Skeletal muscle cell (primary cell): ENCODE data around the gene NAT9.
A peak's percentile ranks its signal among the peaks of the same experiment; 100 is the strongest.

Experiments used
- DNase-seq: peaks from one replicate; pipeline ENCODE4 v3.0.0-alpha.2; 2010; ENCODE audit warnings: low read depth
- H3K4me3 ChIP-seq: 2 replicates; pipeline ENCODE4 v1.5.1; 2011; ENCODE audit warnings: low read depth, mild to moderate bottlenecking, control low read depth, low read length, moderate library complexity

Gene NAT9

DNA sequence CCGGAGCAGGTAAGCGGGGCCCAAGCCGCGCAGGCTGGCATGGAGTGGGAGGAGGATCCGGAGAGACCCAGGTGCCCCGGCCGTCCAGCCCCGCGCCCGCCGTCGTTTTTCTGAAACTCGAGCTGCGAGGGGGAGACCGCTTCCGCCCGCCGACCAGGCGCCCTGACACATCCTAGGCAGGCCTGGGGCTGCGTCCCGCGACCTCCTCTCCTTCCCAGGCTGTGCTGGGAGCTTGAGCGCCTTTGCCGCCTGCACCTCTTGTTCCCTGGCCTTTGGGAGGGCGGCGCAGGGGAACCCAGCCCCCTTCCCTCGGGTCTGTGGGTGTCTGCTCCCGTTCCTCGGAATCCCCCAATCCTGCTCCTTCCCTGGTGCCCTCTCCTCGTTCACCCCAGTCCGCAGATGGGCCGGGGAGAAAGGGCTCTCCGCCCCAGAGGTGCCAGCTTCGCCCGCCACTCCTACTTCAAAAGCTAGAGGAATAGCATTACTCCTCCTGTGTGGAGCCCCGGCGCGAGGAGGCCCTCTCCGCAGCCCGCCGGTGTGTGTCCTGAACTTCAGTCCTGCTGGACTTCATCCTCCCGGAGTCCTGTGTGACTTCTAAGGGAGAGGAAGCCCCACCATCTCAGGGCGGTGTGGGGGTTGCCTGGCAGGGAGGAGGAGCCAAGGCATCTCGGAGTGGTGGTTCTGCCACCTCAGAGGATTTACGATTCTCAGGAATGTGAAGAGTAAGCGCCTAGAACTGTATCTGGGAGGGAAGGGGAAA, 26.7 kb downstream of the NAT9 start:
- no peak for DNase-seq
- peak overlapping the region; percentile 89 for H3K4me3 ChIP-seq

DNA sequence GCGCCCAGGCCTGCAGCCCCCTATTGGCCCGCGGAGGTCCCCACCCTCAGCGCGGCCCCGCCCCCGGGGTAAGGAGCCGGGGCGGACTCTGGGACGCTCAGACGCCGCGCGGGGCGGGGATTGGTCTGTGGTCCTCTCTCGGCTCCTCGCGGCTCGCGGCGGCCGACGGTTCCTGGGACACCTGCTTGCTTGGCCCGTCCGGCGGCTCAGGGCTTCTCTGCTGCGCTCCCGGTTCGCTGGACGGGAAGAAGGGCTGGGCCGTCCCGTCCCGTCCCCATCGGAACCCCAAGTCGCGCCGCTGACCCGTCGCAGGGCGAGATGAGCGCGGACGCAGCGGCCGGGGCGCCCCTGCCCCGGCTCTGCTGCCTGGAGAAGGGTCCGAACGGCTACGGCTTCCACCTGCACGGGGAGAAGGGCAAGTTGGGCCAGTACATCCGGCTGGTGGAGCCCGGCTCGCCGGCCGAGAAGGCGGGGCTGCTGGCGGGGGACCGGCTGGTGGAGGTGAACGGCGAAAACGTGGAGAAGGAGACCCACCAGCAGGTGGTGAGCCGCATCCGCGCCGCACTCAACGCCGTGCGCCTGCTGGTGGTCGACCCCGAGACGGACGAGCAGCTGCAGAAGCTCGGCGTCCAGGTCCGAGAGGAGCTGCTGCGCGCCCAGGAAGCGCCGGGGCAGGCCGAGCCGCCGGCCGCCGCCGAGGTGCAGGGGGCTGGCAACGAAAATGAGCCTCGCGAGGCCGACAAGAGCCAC, 27.4 kb downstream of the NAT9 start, which contains the start of gene NHERF1:
Gene NHERF1 (plus strand): TSS at position 100 of the 750 bp plus-strand sequence. CDS start 219 bp downstream, at position 319.
- DNase-seq = peak; percentile 60
- peak within 1 kb of the TSS; percentile 89 for H3K4me3 ChIP-seq

DNA sequence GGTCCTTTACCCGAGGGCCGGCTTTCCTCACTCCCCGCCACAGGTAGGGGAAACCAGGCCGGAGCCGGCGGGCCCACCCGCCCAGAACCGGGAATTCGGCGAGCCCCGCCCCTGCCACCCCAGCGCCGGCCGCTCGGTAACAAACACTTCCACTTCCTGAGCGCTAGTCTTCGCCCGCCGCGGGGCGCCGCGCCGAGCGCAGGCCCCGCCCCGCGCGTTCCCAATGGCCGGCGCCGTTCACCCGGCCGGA, 27.9 kb downstream of the NAT9 start:
- peak overlapping the region; percentile 89 for H3K4me3 ChIP-seq
- DNase-seq = no peak

DNA sequence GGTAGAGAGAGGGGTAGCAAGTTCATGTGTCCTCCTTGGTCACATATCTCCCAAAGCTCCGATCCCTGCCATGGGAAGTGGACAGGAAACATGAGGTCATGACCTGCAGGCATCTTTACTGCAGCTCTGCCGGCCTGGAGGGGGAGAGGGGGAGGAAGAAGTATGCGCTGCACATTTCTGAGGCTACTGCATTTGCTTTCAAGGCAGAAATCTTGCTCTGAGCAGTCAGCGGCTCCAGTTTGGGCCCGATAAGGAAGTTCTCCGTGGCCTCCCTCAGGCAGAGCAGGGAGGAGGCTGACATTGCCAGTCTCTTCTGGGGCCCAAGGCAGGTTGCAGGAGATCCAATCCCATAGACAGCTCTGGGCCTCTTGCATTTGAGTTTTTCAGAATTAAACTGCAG, 29.2 kb downstream of the NAT9 start:
- no peak for DNase-seq
- no peak overlapping the region for H3K4me3 ChIP-seq

DNA sequence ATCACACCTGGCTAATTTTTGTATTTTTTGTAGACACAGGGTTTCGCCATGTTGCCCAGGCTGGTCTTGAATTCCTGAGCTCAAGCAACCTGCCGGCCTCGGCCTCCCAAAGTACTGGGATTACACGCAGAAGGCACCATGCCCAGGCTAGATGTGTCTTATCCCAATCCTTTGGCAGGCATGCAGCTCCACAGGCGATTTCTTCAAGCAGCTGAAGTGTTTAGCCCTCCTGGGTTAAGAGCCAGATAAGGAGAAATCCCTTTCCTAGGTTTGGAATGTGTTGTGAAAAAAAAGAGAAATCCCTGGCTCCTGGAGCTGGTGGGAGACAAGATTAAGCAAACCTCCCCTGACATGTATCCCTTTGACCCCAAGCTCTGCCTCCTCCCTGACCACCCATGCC, 29.8 kb downstream of the NAT9 start:
- no peak for DNase-seq
- no peak overlapping the region for H3K4me3 ChIP-seq

DNA sequence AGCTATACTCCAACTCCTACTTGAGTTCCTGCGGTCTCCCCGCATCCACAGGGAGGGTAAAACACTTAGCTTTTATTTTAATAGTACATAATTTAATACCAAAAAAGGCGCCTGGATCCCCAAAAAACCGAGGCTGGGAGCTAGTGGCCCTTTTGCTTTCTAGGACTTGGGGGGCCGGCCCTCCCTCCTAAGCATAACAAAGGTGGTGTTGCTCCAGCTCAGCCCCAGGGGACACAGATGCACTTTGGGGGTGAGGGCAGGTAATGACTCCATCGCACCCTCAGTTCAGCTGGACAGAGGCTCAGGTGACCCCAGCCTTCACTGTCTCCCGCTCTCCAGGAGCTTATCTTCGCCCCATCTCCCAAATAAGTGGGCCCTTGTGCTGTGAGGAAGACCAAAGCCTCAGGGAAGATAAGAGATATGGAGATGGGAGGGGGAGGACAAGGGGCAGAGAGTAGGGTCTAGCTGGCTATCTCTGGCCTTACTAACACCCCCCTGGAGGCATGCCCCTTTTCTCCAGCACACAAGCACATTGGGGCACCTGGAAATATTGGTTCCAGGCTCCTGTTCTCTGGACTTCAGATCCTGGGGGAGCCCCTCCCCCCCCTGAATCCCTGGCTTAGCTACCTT, 30.5 kb downstream of the NAT9 start:
- no peak overlapping the region for H3K4me3 ChIP-seq
- DNase-seq = no peak

DNA sequence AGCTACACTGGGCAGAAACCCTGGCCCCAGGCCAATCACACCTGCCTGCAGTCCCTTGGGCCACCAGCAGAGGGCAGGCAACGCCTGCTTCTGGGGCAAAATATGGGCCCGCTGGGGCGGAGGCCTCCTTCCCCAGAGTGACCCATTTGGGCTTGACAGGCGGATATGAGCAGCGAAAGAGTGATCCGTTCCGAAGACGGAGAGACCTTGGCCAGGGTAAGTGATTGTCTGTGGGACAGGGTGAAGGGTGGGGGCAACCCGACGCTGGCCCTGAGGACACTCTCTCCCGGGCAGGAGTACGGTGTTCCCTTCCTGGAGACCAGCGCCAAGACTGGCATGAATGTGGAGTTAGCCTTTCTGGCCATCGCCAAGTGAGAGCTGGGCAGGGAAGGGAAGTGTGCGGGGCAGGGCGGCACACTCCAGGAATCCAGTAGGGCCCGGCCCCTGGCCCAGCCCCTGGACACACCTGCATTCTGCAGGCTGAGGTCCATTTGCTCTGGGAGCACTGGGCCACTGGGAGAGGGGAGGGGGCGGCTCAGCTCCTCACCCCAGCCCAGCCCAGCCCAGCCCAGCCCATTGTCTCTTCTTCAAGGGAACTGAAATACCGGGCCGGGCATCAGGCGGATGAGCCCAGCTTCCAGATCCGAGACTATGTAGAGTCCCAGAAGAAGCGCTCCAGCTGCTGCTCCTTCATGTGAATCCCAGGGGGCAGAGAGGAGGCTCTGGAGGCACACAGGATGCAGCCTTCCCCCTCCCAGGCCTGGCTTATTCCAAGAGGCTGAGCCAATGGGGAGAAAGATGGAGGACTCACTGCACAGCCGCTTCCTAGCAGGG, 31.2 kb downstream of the NAT9 start:
- DNase-seq = no peak
- H3K4me3 ChIP-seq = no peak overlapping the region

DNA sequence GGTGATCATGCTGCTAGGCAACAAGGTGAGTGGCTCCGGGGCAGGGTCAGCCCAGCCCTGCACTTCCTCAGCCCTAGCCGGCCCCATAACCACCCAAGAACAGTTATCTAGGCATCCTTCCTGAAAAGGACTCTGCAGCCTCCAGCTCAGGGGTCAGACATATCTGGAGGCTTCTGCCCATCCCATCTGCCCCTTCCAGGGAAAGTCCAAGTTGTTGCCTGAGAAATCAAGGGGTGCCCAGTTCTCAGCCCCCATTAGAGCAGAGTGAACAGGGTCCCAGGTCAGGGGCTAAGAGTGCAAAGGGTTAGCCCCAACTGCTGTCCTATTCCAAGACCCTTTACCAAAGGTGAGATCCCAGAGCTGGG, 31.8 kb downstream of the NAT9 start:
- no peak overlapping the region for H3K4me3 ChIP-seq
- DNase-seq = no peak

DNA sequence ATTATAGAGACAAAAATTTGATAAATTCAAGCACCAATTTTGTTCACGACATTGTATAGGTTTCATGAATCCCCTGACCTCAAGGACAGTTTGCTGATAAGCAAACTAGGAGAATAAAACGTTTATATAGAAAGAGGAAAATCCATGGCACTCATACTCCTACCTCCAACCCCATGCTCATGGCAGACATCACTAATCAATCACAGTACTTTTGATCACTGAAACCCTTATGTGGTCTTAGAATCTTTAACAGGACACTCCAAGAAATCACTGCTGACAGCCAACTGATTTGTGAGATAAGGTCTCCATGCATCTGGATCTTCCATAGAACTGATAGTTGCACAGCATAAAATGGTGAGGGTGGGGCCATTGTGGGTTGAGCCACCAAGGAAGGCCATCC, 32.4 kb downstream of the NAT9 start:
- H3K4me3 ChIP-seq = no peak overlapping the region
- no peak for DNase-seq

DNA sequence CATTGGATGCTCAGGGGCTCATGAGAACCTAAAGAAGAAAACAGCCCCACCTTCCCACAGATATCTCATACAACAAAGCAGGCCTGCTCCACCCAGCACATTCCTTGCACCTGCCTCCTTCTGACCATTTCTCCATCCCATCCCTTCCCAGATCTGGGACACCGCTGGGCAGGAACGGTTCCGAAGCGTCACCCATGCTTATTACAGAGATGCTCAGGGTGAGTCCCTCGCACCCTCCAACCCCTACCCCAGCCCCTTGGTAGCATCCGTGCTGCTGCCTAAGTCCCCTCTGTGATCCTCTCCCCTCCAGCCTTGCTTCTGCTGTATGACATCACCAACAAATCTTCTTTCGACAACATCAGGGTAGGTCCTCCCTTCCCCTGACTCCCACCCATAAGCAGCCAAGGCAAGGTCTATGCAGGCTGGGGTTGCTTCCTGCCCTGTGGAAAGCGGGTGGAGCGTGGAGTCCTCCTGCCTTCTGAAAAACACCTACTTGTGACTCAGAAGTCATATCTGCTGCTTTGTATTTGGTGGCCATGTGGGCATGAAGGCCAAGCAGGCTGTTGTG, 33.1 kb downstream of the NAT9 start:
- no peak for DNase-seq
- H3K4me3 ChIP-seq = no peak overlapping the region

DNA sequence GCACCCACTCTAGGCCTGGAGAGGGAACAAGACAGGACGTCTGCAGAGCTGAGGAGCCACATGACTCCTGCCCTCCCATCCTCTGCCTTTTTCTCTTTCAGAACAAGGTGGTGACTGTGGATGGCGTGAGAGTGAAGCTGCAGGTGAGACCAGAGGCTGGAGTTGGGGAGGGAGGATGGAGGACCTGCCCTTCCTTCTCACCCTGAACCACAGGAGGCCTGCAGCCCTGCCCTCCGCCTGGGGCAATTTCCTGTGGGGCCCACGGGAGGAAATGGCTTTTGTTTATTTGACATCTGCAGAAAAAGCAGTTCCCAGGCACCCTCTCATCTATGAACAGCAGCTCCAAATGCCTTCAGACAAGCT, 34.0 kb downstream of the NAT9 start:
- no peak overlapping the region for H3K4me3 ChIP-seq
- DNase-seq = no peak

DNA sequence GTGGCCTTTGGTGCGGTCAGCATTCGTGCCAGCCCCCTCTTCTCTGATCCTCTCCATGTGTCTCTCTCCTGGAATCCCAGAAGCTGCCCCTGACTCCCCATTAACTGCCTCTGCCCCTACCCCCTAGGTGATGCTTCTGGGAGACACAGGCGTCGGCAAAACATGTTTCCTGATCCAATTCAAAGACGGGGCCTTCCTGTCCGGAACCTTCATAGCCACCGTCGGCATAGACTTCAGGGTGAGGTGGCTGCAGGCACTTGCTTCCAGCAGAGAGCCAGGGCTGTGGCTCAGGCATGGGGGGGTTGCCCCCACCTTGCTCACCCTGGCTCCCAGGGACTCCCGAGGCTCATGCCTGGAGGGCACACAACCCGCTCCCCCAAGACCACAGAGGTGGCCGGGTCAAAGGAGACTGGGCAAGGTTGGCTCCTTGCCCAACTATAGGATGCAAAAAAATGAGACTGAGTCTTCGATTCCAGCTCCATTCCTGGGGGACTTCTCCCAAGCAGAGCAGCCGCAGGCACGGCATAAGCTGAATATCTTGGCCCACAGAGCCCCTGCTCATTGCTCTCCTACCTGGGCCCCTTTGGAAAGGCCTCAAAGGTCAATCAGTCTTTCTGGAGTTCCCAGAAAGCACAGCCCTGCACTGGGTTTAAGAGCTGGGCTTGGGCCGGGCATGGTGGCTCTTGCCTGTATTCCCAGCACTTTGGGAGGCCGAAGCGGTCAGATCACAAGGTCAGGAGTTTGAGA, 35.3 kb downstream of the NAT9 start:
- no peak overlapping the region for H3K4me3 ChIP-seq
- no peak for DNase-seq

DNA sequence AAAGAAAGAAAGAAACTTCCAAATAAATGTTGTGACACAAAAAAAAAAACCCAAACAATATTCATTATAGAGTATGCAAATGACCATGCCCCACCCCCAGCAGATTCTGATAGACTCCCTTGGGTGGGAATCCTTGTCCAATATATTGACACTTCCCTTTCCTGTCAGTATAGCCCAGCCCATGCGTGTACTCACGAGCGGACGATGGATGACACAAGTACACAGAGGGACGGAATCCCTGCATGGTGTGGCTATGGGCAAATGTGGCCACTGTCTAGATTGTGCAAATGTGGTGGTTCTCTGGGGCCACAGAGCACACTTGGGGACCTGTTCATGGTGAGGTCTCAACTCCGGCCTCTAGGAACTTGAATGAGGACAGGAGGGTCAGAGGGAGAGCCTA, 36.0 kb downstream of the NAT9 start:
- no peak for DNase-seq
- H3K4me3 ChIP-seq = no peak overlapping the region

DNA sequence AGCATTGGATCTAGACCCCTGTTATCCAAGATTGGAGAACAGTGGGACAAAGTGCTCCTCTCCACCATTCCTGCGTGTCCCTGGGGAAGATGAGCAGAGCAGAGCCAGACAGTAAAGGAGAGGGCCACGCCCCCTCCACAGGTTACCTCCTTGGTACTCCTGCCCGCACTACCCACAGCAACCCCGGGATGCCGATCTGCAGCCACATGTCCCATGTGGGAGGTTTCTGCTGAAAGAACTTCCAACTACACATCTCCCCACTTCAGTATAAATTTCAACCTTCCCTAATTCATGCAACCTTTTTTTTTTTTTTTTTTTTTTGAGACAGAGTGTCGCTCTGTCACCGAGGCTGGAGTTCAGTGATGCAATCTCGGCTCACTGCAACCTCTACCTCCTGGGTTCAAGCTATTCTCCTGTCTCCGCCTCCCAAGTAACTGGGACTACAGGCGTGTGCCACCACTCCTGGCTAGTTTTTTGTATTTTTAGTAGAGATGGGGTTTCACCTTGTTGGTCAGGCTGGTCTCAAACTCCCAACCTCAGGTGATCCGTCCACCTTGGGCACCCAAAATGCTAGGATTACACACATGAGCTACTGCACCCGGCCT, 36.8 kb downstream of the NAT9 start:
- no peak for DNase-seq
- no peak overlapping the region for H3K4me3 ChIP-seq

DNA sequence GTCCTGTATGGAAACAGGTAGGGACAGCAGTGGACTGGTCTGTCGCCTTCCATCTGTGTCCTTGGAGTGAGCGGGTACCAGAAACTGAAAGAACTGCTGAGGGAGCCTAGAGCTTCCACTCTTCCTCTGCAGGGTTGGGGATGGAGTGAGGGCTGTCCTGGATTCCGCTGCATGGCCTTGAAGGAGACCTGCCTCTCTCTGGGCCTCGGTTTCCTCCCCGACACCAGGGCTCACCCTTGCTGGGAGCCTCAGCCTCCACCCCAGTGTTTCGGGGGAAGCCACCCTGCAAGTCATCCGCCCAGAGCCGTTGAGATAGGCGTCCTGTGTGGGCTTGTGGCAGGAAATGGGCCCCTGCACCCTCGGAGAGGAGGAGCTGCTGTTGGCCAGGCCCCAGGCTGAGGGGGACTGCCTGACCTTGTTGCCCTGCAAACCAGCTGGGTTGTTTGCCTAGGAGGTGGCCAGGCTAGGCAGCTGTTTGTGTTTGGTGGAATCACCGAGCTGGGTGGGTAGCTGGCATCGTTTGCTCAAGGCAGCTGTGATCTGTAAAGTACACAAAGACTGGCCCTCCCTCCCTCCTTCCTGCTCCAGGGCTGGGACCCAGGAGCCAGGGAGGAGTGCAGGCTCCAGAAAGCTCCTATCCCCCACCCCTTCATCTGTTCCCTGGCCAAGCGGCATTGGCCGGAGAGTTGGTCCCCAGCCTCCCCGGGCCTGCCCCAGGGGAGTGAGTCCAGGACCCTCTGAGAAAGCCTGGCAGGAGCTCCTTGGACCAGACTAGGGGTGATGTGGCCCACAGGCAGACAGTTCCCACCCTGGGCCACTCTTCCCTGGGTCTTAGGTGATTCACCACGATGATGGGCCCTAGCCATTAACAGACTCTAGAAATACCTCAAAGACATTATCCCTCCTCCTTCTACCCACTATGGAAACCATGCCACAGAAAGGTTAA, 37.8 kb downstream of the NAT9 start:
- DNase-seq = no peak
- no peak overlapping the region for H3K4me3 ChIP-seq

DNA sequence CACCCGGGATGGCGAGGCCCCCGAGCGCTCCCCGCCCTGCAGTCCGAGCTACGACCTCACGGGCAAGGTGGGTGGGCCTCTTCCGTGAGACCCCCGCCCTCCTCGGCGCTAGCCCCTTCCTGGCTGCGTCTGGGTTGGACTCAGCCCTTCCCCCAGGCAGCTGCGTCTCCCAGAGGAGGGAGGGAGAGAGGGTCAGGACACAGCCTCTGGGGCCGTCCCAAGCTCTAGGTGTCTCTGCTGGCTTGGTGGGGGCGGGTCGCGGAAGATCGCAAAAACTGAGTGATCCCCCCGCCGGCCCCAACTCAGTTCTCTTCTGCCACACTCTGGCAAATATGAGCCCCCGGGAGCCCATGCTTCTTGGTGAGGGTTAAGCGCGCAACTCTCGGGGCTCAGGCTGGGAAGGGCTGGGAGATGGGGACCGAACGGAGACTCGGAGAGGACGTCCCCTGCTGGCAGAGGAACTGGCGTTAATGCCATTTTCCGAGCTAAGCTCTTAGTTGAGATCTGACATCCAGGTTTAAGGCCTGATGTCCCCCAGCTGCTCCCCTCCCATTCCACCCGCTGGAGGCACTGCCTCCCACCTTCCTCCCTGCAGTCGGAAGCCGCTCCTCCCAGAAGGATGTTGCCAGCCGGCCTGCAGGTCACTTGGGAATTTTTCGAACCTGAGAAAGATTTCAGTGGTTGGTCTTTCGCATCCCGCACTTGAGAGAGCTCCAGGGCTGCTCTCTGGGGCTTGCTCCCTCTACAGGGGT, 38.7 kb downstream of the NAT9 start:
- H3K4me3 ChIP-seq = no peak overlapping the region
- DNase-seq = no peak
